ENCODE data around the gene TRUB2. TPM values are rescaled to one million over a fixed set of nuclear protein-coding genes. Genes with fewer than 3 reads are reported as not detected.

Gene TRUB2
- total RNA-seq, 1 donor from 2014 or later = 8.3 TPM

- Histone ChIP-seq H3K4me1 (peaks cover 6% of the 10 kb centered on the region), H3K27me3 (peaks cover 53% of the 10 kb centered on the region), H3K79me2 (ENCODE audit: low read depth) (peaks cover 14% of the 10 kb centered on the region), H2AFZ (replicated peaks) (peak overlapping the region; percentile 63), H3K9me3 (ENCODE audit: low read depth) (no peaks in the 10 kb centered on the region), H3K9ac (no peak overlapping the region), H3K27ac (no peak overlapping the region), H3F3A (ENCODE audit: low read depth) (peaks cover 11% of the 10 kb centered on the region), H3K36me3 (no peaks in the 10 kb centered on the region), H3K4me2 (peak overlapping the region; percentile 85), H3K4me3 (peak overlapping the region; percentile 79), H4K20me1 (ENCODE audit: low read depth) (peaks cover 40% of the 10 kb centered on the region)
- H3K4me3 Mint-ChIP-seq = peak overlapping the region; percentile 97
- H3K36me3 Mint-ChIP-seq = peaks cover 8% of the 10 kb centered on the region
- peak overlapping the region; percentile 96 for H3K27ac Mint-ChIP-seq
- H3K27me3 Mint-ChIP-seq (ENCODE audit: insufficient read depth, low read depth) = peaks cover 11% of the 10 kb centered on the region
- peaks cover 43% of the 10 kb centered on the region for H3K4me1 Mint-ChIP-seq
- H3K9me3 Mint-ChIP-seq = no peaks in the 10 kb centered on the region
- TF ChIP-seq EZH2 (IDR thresholded peaks at IDR 0.05) (no peak), EZH2phosphoT487 (IDR thresholded peaks at IDR 0.05) (no peak), CTCF (IDR thresholded peaks at IDR 0.05) (no peak)
- no peak for DNase-seq (ENCODE audit: low spot score)
Measured at GRCh38 chr9:128370367-128370751, 48.1 kb upstream of the TRUB2 start.

GRCh38 chr9:128369024-128369706, 46.9 kb upstream of the TRUB2 start:
- Mint-ChIP-seq H3K4me1 (peaks cover 49% of the 10 kb centered on the region), H3K9me3 (no peaks in the 10 kb centered on the region), H3K4me3 (peak overlapping the region; percentile 97), H3K27ac (no peak overlapping the region), H3K27me3 (ENCODE audit: insufficient read depth, low read depth) (peaks cover 15% of the 10 kb centered on the region), H3K36me3 (peaks cover 6% of the 10 kb centered on the region)
- Histone ChIP-seq H3K4me2 (no peak overlapping the region), H3F3A (ENCODE audit: low read depth) (peaks cover 19% of the 10 kb centered on the region), H2AFZ (replicated peaks) (no peak overlapping the region), H3K4me3 (no peak overlapping the region), H3K79me2 (ENCODE audit: low read depth) (peaks cover 14% of the 10 kb centered on the region), H3K9me3 (ENCODE audit: low read depth) (no peaks in the 10 kb centered on the region), H3K9ac (no peak overlapping the region), H3K27me3 (peaks cover 62% of the 10 kb centered on the region), H3K36me3 (no peaks in the 10 kb centered on the region), H3K27ac (no peak overlapping the region), H3K4me1 (peaks cover 10% of the 10 kb centered on the region), H4K20me1 (ENCODE audit: low read depth) (peaks cover 37% of the 10 kb centered on the region)
- DNase-seq (ENCODE audit: low spot score) = no peak
- TF ChIP-seq EZH2phosphoT487 (IDR thresholded peaks at IDR 0.05) (no peak), CTCF (IDR thresholded peaks at IDR 0.05) (no peak), EZH2 (IDR thresholded peaks at IDR 0.05) (no peak)

- Mint-ChIP-seq H3K4me3 (peak overlapping the region; percentile 72), H3K27me3 (ENCODE audit: insufficient read depth, low read depth) (peaks cover 18% of the 10 kb centered on the region), H3K4me1 (peaks cover 53% of the 10 kb centered on the region), H3K36me3 (peaks cover 3% of the 10 kb centered on the region), H3K9me3 (no peaks in the 10 kb centered on the region), H3K27ac (peak overlapping the region; percentile 99)
- DNase-seq (ENCODE audit: low spot score) = no peak
- TF ChIP-seq EZH2phosphoT487 (IDR thresholded peaks at IDR 0.05) (no peak), EZH2 (IDR thresholded peaks at IDR 0.05) (no peak), CTCF (IDR thresholded peaks at IDR 0.05) (no peak)
- Histone ChIP-seq H3F3A (ENCODE audit: low read depth) (peaks cover 27% of the 10 kb centered on the region), H2AFZ (replicated peaks) (no peak overlapping the region), H3K27ac (no peak overlapping the region), H3K4me3 (peak overlapping the region; percentile 12), H3K79me2 (ENCODE audit: low read depth) (no peaks in the 10 kb centered on the region), H3K9ac (no peak overlapping the region), H3K36me3 (no peaks in the 10 kb centered on the region), H3K27me3 (peaks cover 97% of the 10 kb centered on the region), H4K20me1 (ENCODE audit: low read depth) (peaks cover 69% of the 10 kb centered on the region), H3K4me1 (peaks cover 6% of the 10 kb centered on the region), H3K4me2 (peak overlapping the region; percentile 66), H3K9me3 (ENCODE audit: low read depth) (no peaks in the 10 kb centered on the region)
Measured at GRCh38 chr9:128365525-128365924, 43.3 kb upstream of the TRUB2 start.
